Measurements from ENCODE around the gene ZNF865.

Gene ZNF865

DNA sequence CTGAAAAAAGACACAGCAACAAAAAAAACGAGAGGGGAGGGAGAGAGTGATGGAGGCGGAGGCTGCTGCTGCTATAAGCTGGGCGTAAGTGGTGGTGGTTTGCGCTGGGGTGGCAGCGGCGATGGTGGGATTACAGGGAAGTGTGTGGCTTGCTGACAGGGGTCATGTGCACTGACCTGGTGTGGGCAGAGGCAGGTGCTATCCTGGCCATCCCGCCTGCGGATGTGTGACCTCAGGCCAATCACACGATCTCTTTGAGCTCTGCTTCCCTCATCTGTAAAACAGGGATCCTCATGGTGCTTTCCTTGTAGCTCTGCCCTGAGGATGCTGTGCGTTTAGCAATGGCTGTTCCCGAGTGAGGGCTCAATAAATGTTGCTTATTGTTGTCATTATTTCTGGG lies 32.1 kb downstream of the ZNF865 start:
- TF ChIP-seq CTCF (IDR thresholded peaks at IDR 0.05; ENCODE audit: low read length) (no peak), EZH2 (IDR thresholded peaks at IDR 0.05; ENCODE audit: borderline replicate concordance, low read length) (no peak)
- no peak overlapping the region for H3K4me3 ChIP-seq (ENCODE audit: low read depth, low read length, poor library complexity, severe bottlenecking)
- no peaks in the 10 kb centered on the region for H3F3A ChIP-seq (ENCODE audit: insufficient read depth, low read length)
- no peaks in the 10 kb centered on the region for H4K20me1 ChIP-seq (ENCODE audit: insufficient read depth, low read length)
- H3K9me2 ChIP-seq (ENCODE audit: low read depth, low read length), result no peaks in the 10 kb centered on the region
- peaks cover 16% of the 10 kb centered on the region for H3K79me2 ChIP-seq (ENCODE audit: insufficient read depth, low read length)
- no peak overlapping the region for H3K4me2 ChIP-seq (ENCODE audit: low read length)
- no peaks in the 10 kb centered on the region for H3K27me3 ChIP-seq (ENCODE audit: insufficient read depth, low read length)
- 0 out of 2 replicates have a peak, but pooled peaks cover 4% of the 10 kb centered on the region for H3K36me3 ChIP-seq (ENCODE audit: insufficient read depth, low read length)
- H3K9ac ChIP-seq (ENCODE audit: low read length), result no peak overlapping the region
- no peaks in the 10 kb centered on the region for H3K9me3 ChIP-seq (ENCODE audit: low read length)
- peaks cover 47% of the 10 kb centered on the region for H3K4me1 ChIP-seq (ENCODE audit: insufficient read depth, low read length, severe bottlenecking)
- H2AFZ ChIP-seq (ENCODE audit: low read length), result no peak overlapping the region
- no peak overlapping the region for H3K27ac ChIP-seq (ENCODE audit: low read depth, low read length, poor library complexity, severe bottlenecking)

DNA sequence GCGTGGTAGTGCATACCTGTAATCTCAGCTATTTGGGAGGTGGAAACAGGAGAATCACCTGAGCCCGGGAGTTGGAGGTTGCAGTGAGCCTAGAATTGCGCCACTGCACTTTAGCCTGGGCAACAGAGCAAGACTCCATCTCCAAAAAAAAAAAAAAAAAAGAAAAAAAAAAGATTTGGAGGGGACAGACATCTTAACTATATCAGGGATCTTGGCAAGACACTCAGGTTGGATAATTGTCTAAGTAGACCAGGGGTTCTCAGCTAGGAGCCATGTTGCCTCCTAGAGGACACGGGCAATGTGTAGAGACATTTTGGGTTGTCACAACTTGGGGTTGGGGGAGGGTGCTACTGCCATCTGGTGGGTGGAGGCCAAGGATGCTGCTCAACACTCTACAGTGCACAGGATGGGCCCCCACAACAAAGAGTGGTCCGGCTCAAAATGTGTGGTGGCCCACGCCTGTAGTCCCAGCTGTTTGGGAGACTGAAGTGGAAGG lies 33.5 kb downstream of the ZNF865 start:
- H3K36me3 ChIP-seq (ENCODE audit: insufficient read depth, low read length), result peaks cover 5% of the 10 kb centered on the region; the same call in 1 of the 2 replicates
- no peak overlapping the region for H3K4me3 ChIP-seq (ENCODE audit: low read depth, low read length, poor library complexity, severe bottlenecking)
- no peaks in the 10 kb centered on the region for H3K27me3 ChIP-seq (ENCODE audit: insufficient read depth, low read length)
- no peak overlapping the region for H3K9ac ChIP-seq (ENCODE audit: low read length)
- no peaks in the 10 kb centered on the region for H3F3A ChIP-seq (ENCODE audit: insufficient read depth, low read length)
- no peak overlapping the region for H3K4me2 ChIP-seq (ENCODE audit: low read length)
- H3K4me1 ChIP-seq (ENCODE audit: insufficient read depth, low read length, severe bottlenecking), result peaks cover 55% of the 10 kb centered on the region
- peak overlapping the region; percentile 94 for H3K27ac ChIP-seq (ENCODE audit: low read depth, low read length, poor library complexity, severe bottlenecking)
- no peaks in the 10 kb centered on the region for H3K9me2 ChIP-seq (ENCODE audit: low read depth, low read length)
- H4K20me1 ChIP-seq (ENCODE audit: insufficient read depth, low read length), result no peaks in the 10 kb centered on the region
- no peaks in the 10 kb centered on the region for H3K9me3 ChIP-seq (ENCODE audit: low read length)
- H2AFZ ChIP-seq (ENCODE audit: low read length), result no peak overlapping the region
- peak; percentile 78 for TF ChIP-seq CTCF (IDR thresholded peaks at IDR 0.05; ENCODE audit: low read length)
- TF ChIP-seq EZH2 (IDR thresholded peaks at IDR 0.05; ENCODE audit: borderline replicate concordance, low read length), result no peak
- H3K79me2 ChIP-seq (ENCODE audit: insufficient read depth, low read length), result peaks cover 18% of the 10 kb centered on the region

GRCh38 chr19:55640043-55640576 lies 34.7 kb downstream of the ZNF865 start:
- Histone ChIP-seq H3K9me2 (ENCODE audit: low read depth, low read length) (no peaks in the 10 kb centered on the region), H3K9ac (ENCODE audit: low read length) (peak overlapping the region; percentile 96), H3K4me3 (ENCODE audit: low read depth, low read length, poor library complexity, severe bottlenecking) (peak overlapping the region; percentile 89), H2AFZ (ENCODE audit: low read length) (no peak overlapping the region), H3K27me3 (ENCODE audit: insufficient read depth, low read length) (no peaks in the 10 kb centered on the region), H3F3A (ENCODE audit: insufficient read depth, low read length) (no peaks in the 10 kb centered on the region), H3K9me3 (ENCODE audit: low read length) (no peaks in the 10 kb centered on the region), H3K27ac (ENCODE audit: low read depth, low read length, poor library complexity, severe bottlenecking) (peak overlapping the region; percentile 94), H3K36me3 (ENCODE audit: insufficient read depth, low read length) (peaks cover 17% of the 10 kb centered on the region), H3K4me2 (ENCODE audit: low read length) (peak overlapping the region; percentile 87), H3K4me1 (ENCODE audit: insufficient read depth, low read length, severe bottlenecking) (peaks cover 59% of the 10 kb centered on the region), H3K79me2 (ENCODE audit: insufficient read depth, low read length) (peaks cover 24% of the 10 kb centered on the region), H4K20me1 (ENCODE audit: insufficient read depth, low read length) (no peaks in the 10 kb centered on the region)
- peak; percentile 70 for TF ChIP-seq CTCF (IDR thresholded peaks at IDR 0.05; ENCODE audit: low read length)
- TF ChIP-seq EZH2 (IDR thresholded peaks at IDR 0.05; ENCODE audit: borderline replicate concordance, low read length), result no peak
